Body of pancreas (tissue), 4 donors: Measurements from ENCODE around the gene CFAP90. TPM values are rescaled to one million over a fixed set of nuclear protein-coding genes. Genes with fewer than 3 reads are reported as not detected.

ENCODE experiments used
- ATAC-seq: fragments of 150-250 bp; one replicate; pipeline ENCODE4 v1.9.1; 2016
- DNase-seq, 4 donors: peaks; one replicate each; pipeline ENCODE4 v3.0.0-alpha.2; 2019
- H3K27ac ChIP-seq, 4 donors: fragments of 200-600 bp; sonication (generic); 1 replicate in 3 of 4; 2 replicates in 1 of 4; pipeline versions ENCODE4 v1.5.1 to v1.6.1; 2016 to 2019; ENCODE audit warnings: mild to moderate bottlenecking in 1 of 4, mixed read lengths in 1 of 4, moderate library complexity in 1 of 4
- H3K27me3 ChIP-seq, 2 donors: fragments of 200-600 bp; sonication (generic); one replicate each; pipeline ENCODE4 v1.6.0; 2016; ENCODE audit warnings: mild to moderate bottlenecking in 1 of 2
- H3K36me3 ChIP-seq, 2 donors: fragments of 200-600 bp; sonication (generic); replicated peaks in 1 of 2; 2 replicates each; pipeline ENCODE4 v1.5.1; 2016; ENCODE audit warnings: low read depth in 2 of 2; ENCODE audit not compliant: insufficient read depth in 1 of 2
- H3K4me1 ChIP-seq: fragments of 200-600 bp; sonication (generic); one replicate; pipeline ENCODE4 v1.6.0; 2016
- H3K4me3 ChIP-seq, 2 donors: fragments of 200-600 bp; sonication (generic); 1 replicate in 1 of 2; 2 replicates in 1 of 2; pipeline ENCODE4 v1.5.1; 2016 to 2019
- H3K9me3 ChIP-seq, 3 donors: fragments of 200-600 bp; sonication (generic); 1 replicate in 2 of 3; 2 replicates in 1 of 3; pipeline ENCODE4 v1.5.1; 2016
- POLR2A ChIP-seq, 3 donors: fragments of 450-650 bp; IDR thresholded peaks; one replicate each; pipeline ENCODE4 v1.6.1; 2016; ENCODE audit warnings: antibody characterized with exemption in 3 of 3, mild to moderate bottlenecking in 2 of 3
- WGBS, 2 donors: methylation state at CpG; one replicate each; pipeline ENCODE4 v1.1.5; 2017; 5-methylcytosine and 5-hydroxymethylcytosine counted together
- intact Hi-C: fragments of 100-400 bp; cut with DNase I; formaldehyde crosslinking; loops from one replicate; pipeline ENCODE4 v1.15.1; 2023
- total RNA-seq, 2 donors: library from RNA; depleted of rRNA; stranded (reverse); fragments of >200 nt; gene quantifications; one replicate each; pipeline ENCODE4 v1.1.0, GENCODE V29; 2016
- TF ChIP-seq, protein P1 (sequence below), 7 experiments: fragments of 450-650 bp in 4 of 7; fragments of 200-600 bp in 3 of 7; sonication (generic) in 3 of 7; IDR thresholded peaks; one replicate each; pipeline ENCODE4 v1.5.1; 2016 to 2019; ENCODE audit warnings: antibody characterized with exemption in 7 of 7

CFAP90 gene
- total RNA-seq, 2 donors from 2014 or later, result 0.52 to 10.2 TPM

GRCh38 chr5:7875151-7875550 is 24.2 kb upstream of the CFAP90 start:
- no peak for DNase-seq
- no peak overlapping the region for H3K27ac ChIP-seq
- H3K4me1 ChIP-seq, result peaks cover 28% of the 10 kb centered on the region
- no peak overlapping the region for H3K4me3 ChIP-seq
- TF ChIP-seq, protein P1, sequence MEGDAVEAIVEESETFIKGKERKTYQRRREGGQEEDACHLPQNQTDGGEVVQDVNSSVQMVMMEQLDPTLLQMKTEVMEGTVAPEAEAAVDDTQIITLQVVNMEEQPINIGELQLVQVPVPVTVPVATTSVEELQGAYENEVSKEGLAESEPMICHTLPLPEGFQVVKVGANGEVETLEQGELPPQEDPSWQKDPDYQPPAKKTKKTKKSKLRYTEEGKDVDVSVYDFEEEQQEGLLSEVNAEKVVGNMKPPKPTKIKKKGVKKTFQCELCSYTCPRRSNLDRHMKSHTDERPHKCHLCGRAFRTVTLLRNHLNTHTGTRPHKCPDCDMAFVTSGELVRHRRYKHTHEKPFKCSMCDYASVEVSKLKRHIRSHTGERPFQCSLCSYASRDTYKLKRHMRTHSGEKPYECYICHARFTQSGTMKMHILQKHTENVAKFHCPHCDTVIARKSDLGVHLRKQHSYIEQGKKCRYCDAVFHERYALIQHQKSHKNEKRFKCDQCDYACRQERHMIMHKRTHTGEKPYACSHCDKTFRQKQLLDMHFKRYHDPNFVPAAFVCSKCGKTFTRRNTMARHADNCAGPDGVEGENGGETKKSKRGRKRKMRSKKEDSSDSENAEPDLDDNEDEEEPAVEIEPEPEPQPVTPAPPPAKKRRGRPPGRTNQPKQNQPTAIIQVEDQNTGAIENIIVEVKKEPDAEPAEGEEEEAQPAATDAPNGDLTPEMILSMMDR (IDR thresholded peaks at IDR 0.05), result no peak
- TF ChIP-seq POLR2A (IDR thresholded peaks at IDR 0.05), result no peak
- H3K27me3 ChIP-seq, result no peaks in the 10 kb centered on the region
- H3K36me3 ChIP-seq, result peaks cover 4 to 12% of the 10 kb centered on the region in 2 donors
- no peaks in the 10 kb centered on the region for H3K9me3 ChIP-seq
- 92 to 94% methylated on average over 4 of the region's 4 CpGs for WGBS, 2 donors
- ATAC-seq, result no peak
- intact Hi-C loops, result no loop called here

GRCh38 chr5:7874639-7875038 is 23.7 kb upstream of the CFAP90 start:
- Histone ChIP-seq H3K27ac (no peak overlapping the region), H3K9me3 (no peaks in the 10 kb centered on the region), H3K4me1 (peaks cover 31% of the 10 kb centered on the region), H3K27me3 (no peaks in the 10 kb centered on the region), H3K36me3 (peaks cover 4 to 12% of the 10 kb centered on the region in 2 donors), H3K4me3 (no peak overlapping the region)
- intact Hi-C loops, result no loop called here
- ATAC-seq (no peak), DNase-seq (no peak)
- TF ChIP-seq POLR2A (IDR thresholded peaks at IDR 0.05), result no peak
- TF ChIP-seq, protein P1 (IDR thresholded peaks at IDR 0.05), result no peak
- 94 to 100% methylated on average over 2 of the region's 2 CpGs for WGBS, 2 donors

DNA sequence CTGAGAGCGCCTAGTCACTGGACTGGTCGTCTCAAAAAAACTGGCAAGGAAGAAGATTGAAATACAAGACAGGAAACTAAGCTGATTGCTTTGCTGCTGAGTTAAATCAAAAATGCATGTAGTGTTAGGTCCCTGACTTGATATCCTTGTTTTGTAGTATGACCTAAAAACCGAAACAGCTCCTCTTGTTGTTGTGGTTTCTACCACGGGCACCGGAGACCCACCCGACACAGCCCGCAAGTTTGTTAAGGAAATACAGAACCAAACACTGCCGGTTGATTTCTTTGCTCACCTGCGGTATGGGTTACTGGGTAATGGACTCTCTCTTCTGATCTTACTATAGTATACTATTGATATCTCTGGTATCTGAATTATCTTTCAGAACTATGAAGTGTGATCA is 22.3 kb upstream of the CFAP90 start:
- WGBS, 2 donors, result 77 to 83% methylated on average over 9 of the region's 9 CpGs
- intact Hi-C loops, result no loop called here

GRCh38 chr5:7872517-7873130 is 21.7 kb upstream of the CFAP90 start:
- Histone ChIP-seq H3K36me3 (peaks cover 4 to 12% of the 10 kb centered on the region in 2 donors), H3K27ac (no peak overlapping the region), H3K4me3 (no peak overlapping the region), H3K4me1 (peaks cover 23% of the 10 kb centered on the region), H3K27me3 (no peaks in the 10 kb centered on the region), H3K9me3 (no peaks in the 10 kb centered on the region)
- intact Hi-C loops, result no loop called here
- TF ChIP-seq, protein P1 (IDR thresholded peaks at IDR 0.05), result no peak
- no peak for TF ChIP-seq POLR2A (IDR thresholded peaks at IDR 0.05)
- no peak for DNase-seq
- 76 to 83% methylated on average over 4 of the region's 4 CpGs for WGBS, 2 donors
- ATAC-seq, result no peak

More for the DNA sequence above, 22.3 kb upstream of the CFAP90 start:
- Histone ChIP-seq H3K27ac (no peak overlapping the region), H3K4me1 (peaks cover 21% of the 10 kb centered on the region), H3K36me3 (peaks cover 4 to 12% of the 10 kb centered on the region in 2 donors), H3K9me3 (no peaks in the 10 kb centered on the region), H3K27me3 (no peaks in the 10 kb centered on the region), H3K4me3 (no peak overlapping the region)
- TF ChIP-seq, protein P1 (IDR thresholded peaks at IDR 0.05), result no peak
- no peak for TF ChIP-seq POLR2A (IDR thresholded peaks at IDR 0.05)
- no peak for ATAC-seq
- no peak for DNase-seq

- ATAC-seq (no peak), DNase-seq (no peak)
- Histone ChIP-seq H3K27me3 (no peaks in the 10 kb centered on the region), H3K9me3 (no peaks in the 10 kb centered on the region), H3K36me3 (peaks cover 4 to 12% of the 10 kb centered on the region in 2 donors), H3K27ac (no peak overlapping the region), H3K4me1 (peaks cover 28% of the 10 kb centered on the region), H3K4me3 (no peak overlapping the region)
- TF ChIP-seq, protein P1 (IDR thresholded peaks at IDR 0.05), result no peak
- no peak for TF ChIP-seq POLR2A (IDR thresholded peaks at IDR 0.05)
- intact Hi-C loops, result no loop called here
- WGBS, 2 donors, result 56 to 77% methylated on average over 2 of the region's 2 CpGs
Observed at GRCh38 chr5:7871653-7872052, 20.7 kb upstream of the CFAP90 start.
